Posterior vena cava (tissue), 2 donors: Measurements from ENCODE around the gene FKRP. TPM values are rescaled to one million over a fixed set of nuclear protein-coding genes. Genes with fewer than 3 reads are reported as not detected.

ENCODE experiments used
- DNase-seq: peaks from one replicate; pipeline ENCODE4 v3.0.0-alpha.2; 2020; ENCODE audit warnings: low spot score
- intact Hi-C, 2 donors: fragments of 100-400 bp; cut with DNase I; formaldehyde crosslinking; loops; one replicate each; pipeline versions ENCODE4 v1.14.1 to v1.14.2; 2022 to 2023
- total RNA-seq, 2 donors: library from RNA; stranded (reverse); fragmentation: NEBNext Ultra II Directional; extraction: Animal tissue kit (Norgen Biotek cat#: 25700); gene quantifications; one replicate each; pipeline ENCODE4 v1.2.1, GENCODE V29; 2021
- donor health status: DM: yes; HTN: yes; CAD: no.
- donor health status: DM: yes; HTN: yes; CAD: no.

The FKRP gene
- total RNA-seq, 2 donors from 2014 or later = 15.2 to 18.6 TPM

- DNase-seq = no peak
- intact Hi-C loops = no loop called here
These were observed 27.5 kb upstream of the FKRP start for GRCh38 chr19:46718157-46718933.

GRCh38 chr19:46718934-46719622, 26.8 kb upstream of the FKRP start:
- DNase-seq = no peak
- intact Hi-C loops = no loop called here

- intact Hi-C loops = loop anchor here in 1 of 2 donors (10.0 kb wide), 1 partner anchor 105 kb away; no protein-coding TSS in a partner anchor
- DNase-seq = no peak
These were observed 26.0 kb upstream of the FKRP start for GRCh38 chr19:46719629-46720502.

- DNase-seq = no peak
- intact Hi-C loops = loop anchor here in 1 of 2 donors (10.0 kb wide), 1 partner anchor 106 kb away; no protein-coding TSS in a partner anchor
These were observed 25.2 kb upstream of the FKRP start for GRCh38 chr19:46720503-46721239.

- DNase-seq = no peak
- intact Hi-C loops = loop anchor here in 1 of 2 donors (10.0 kb wide), 1 partner anchor 107 kb away; no protein-coding TSS in a partner anchor
These were observed 24.4 kb upstream of the FKRP start for GRCh38 chr19:46721269-46722003.

GRCh38 chr19:46722004-46722380, 23.9 kb upstream of the FKRP start:
- intact Hi-C loops = loop anchor here in 1 of 2 donors (10.0 kb wide), 1 partner anchor 107 kb away; no protein-coding TSS in a partner anchor
- DNase-seq = no peak

GRCh38 chr19:46722421-46723022, 23.3 kb upstream of the FKRP start:
- intact Hi-C loops = loop anchor here in 1 of 2 donors (10.0 kb wide), 1 partner anchor 108 kb away; no protein-coding TSS in a partner anchor
- DNase-seq = no peak

GRCh38 chr19:46723023-46723461, 22.8 kb upstream of the FKRP start:
- intact Hi-C loops = loop anchor here in 1 of 2 donors (10.0 kb wide), 1 partner anchor 108 kb away; no protein-coding TSS in a partner anchor
- no peak for DNase-seq

GRCh38 chr19:46723471-46723870, 22.4 kb upstream of the FKRP start:
- intact Hi-C loops = loop anchor here in 1 of 2 donors (10.0 kb wide), 1 partner anchor 109 kb away; no protein-coding TSS in a partner anchor
- DNase-seq = no peak

GRCh38 chr19:46724468-46724867, 21.4 kb upstream of the FKRP start:
- intact Hi-C loops = loop anchor here in 1 of 2 donors (10.0 kb wide), 1 partner anchor 110 kb away; no protein-coding TSS in a partner anchor
- DNase-seq = no peak

GRCh38 chr19:46725036-46725820, 20.6 kb upstream of the FKRP start:
- DNase-seq = no peak
- intact Hi-C loops = loop anchor here in 1 of 2 donors (10.0 kb wide), 1 partner anchor 110 kb away; no protein-coding TSS in a partner anchor

- intact Hi-C loops = loop anchor here in 1 of 2 donors (10.0 kb wide), 1 partner anchor 111 kb away; no protein-coding TSS in a partner anchor
- no peak for DNase-seq
These were observed 19.9 kb upstream of the FKRP start for GRCh38 chr19:46725859-46726393.

GRCh38 chr19:46726551-46726950, 19.3 kb upstream of the FKRP start:
- no peak for DNase-seq
- intact Hi-C loops = loop anchor here in 1 of 2 donors (10.0 kb wide), 1 partner anchor 112 kb away; no protein-coding TSS in a partner anchor

GRCh38 chr19:46726971-46727501, 18.8 kb upstream of the FKRP start:
- intact Hi-C loops = loop anchor here in 1 of 2 donors (10.0 kb wide), 1 partner anchor 112 kb away; no protein-coding TSS in a partner anchor
- DNase-seq = no peak

GRCh38 chr19:46727757-46728156, 18.1 kb upstream of the FKRP start:
- no peak for DNase-seq
- intact Hi-C loops = loop anchor here in 1 of 2 donors (10.0 kb wide), 1 partner anchor 113 kb away; no protein-coding TSS in a partner anchor

- DNase-seq = no peak
- intact Hi-C loops = loop anchor here in 1 of 2 donors (10.0 kb wide), 1 partner anchor 113 kb away; no protein-coding TSS in a partner anchor
These were observed 17.6 kb upstream of the FKRP start for GRCh38 chr19:46728208-46728607.
